CD4-positive, CD25-positive, alpha-beta regulatory T cell (primary cell): ENCODE measurements around the gene CDH23. TPM values are rescaled to one million over a fixed set of nuclear protein-coding genes. Genes with fewer than 3 reads are reported as not detected.
A peak's percentile ranks its signal among the peaks of the same experiment; 100 is the strongest.

Experiments
- ATAC-seq, 2 donors: fragments of 150-1000 bp; cut with Tn5 transposase; one replicate each; pipeline ENCODE4 v1.10.0; 2021; ENCODE audit warnings: low read depth in 2 of 2, moderate number of reproducible peaks in 2 of 2, moderate library complexity in 1 of 2
- DNase-seq, 3 donors: peaks; one replicate each; pipeline versions ENCODE4 v3.0.0 to v3.0.0-alpha.2; 2012 to 2022; ENCODE audit warnings: mixed read lengths in 1 of 3
- H3K27ac ChIP-seq: one replicate; pipeline ENCODE4 v1.7.0; 2013; ENCODE audit warnings: mild to moderate bottlenecking, low read length; ENCODE audit not compliant: insufficient read depth, poor library complexity, severe bottlenecking
- H3K27me3 ChIP-seq: one replicate; pipeline ENCODE4 v1.7.0; 2013; ENCODE audit warnings: low read length; ENCODE audit not compliant: control insufficient read depth, insufficient read depth
- H3K36me3 ChIP-seq: one replicate; pipeline ENCODE4 v1.7.0; 2013; ENCODE audit warnings: mild to moderate bottlenecking, low read length, moderate library complexity; ENCODE audit not compliant: control insufficient read depth, insufficient read depth
- H3K4me1 ChIP-seq: 2 replicates; pipeline ENCODE4 v1.7.0; 2013; ENCODE audit warnings: mild to moderate bottlenecking, low read length; ENCODE audit not compliant: insufficient read depth, control insufficient read depth, poor library complexity, severe bottlenecking
- H3K4me3 ChIP-seq: one replicate; pipeline ENCODE4 v1.7.0; 2013; ENCODE audit warnings: low read depth, mild to moderate bottlenecking, low read length, moderate library complexity
- H3K9me3 ChIP-seq, 2 experiments: 1 replicate in 1 of 2; 2 replicates in 1 of 2; pipeline ENCODE4 v1.7.0; 2013; ENCODE audit warnings: low read length in 2 of 2, mild to moderate bottlenecking in 1 of 2, moderate library complexity in 1 of 2; ENCODE audit not compliant: control insufficient read depth in 2 of 2
- H3K27ac Mint-ChIP-seq, 3 donors: one replicate each; pipeline ENCODE4 v1.8.0; 2020 to 2022; ENCODE audit warnings: mild to moderate bottlenecking in 3 of 3, mixed read lengths in 3 of 3, moderate library complexity in 2 of 3
- H3K27me3 Mint-ChIP-seq: one replicate; pipeline ENCODE4 v1.8.0; 2022; ENCODE audit warnings: mild to moderate bottlenecking, mixed read lengths
- H3K36me3 Mint-ChIP-seq: one replicate; pipeline ENCODE4 v1.8.0; 2020; ENCODE audit warnings: mixed read lengths
- H3K4me1 Mint-ChIP-seq, 4 donors: one replicate each; pipeline ENCODE4 v1.8.0; 2020 to 2022; ENCODE audit warnings: mixed read lengths in 4 of 4, mild to moderate bottlenecking in 1 of 4
- H3K4me3 Mint-ChIP-seq, 4 donors: one replicate each; pipeline ENCODE4 v1.8.0; 2020 to 2022; ENCODE audit warnings: mild to moderate bottlenecking in 4 of 4, mixed read lengths in 4 of 4, moderate library complexity in 3 of 4
- H3K9me3 Mint-ChIP-seq, 7 donors: one replicate each; pipeline ENCODE4 v1.8.0; 2020 to 2022; ENCODE audit warnings: mixed read lengths in 7 of 7, mild to moderate bottlenecking in 3 of 7, moderate library complexity in 2 of 7
- polyA plus RNA-seq, 4 donors: library from polyadenylated mRNA; unstranded; fragments of 300-500 nt; fragmentation: Illumina TruSeq; gene quantifications; one replicate each; pipeline ENCODE4 v1.2.3, GENCODE V29; 2021
- total RNA-seq: library from RNA; stranded (reverse); gene quantifications from one replicate; pipeline ENCODE4 v1.2.3, GENCODE V29; 2022

Gene CDH23
- total and polyA plus RNA-seq, 5 donors from 2014 or later, result 0.17 to 5.6 (median 1.1) TPM

DNA sequence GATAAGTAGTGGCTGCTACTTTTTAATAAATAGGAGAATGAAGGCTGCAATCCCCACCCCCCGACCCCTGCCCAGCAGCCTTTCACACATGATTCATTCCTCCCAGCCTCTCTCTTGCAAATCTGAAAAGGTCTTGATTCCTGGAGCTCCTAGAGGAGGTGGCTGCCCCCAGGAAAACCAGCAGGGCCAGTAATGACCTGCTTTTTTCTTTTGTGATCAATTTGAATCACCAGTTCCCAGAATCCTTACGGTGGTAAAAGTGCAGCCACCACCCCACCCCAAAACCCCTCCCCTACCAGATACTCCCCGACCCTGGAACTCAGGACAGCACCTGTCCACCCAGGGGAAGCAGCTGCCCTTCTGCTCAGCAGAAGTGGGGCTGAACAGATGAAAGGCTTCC, 213.9 kb downstream of the CDH23 start:
- Histone ChIP-seq H3K4me3 (no peak overlapping the region), H3K4me1 (no peaks in the 10 kb centered on the region), H3K9me3 (no peaks in the 10 kb centered on the region), H3K36me3 (no peaks in the 10 kb centered on the region), H3K27me3 (no peaks in the 10 kb centered on the region), H3K27ac (no peak overlapping the region)
- ATAC-seq (no peak), DNase-seq (no peak)
- Mint-ChIP-seq H3K36me3 (no peaks in the 10 kb centered on the region), H3K27me3 (no peaks in the 10 kb centered on the region), H3K27ac (no peak overlapping the region), H3K4me3 (no peak overlapping the region), H3K4me1 (peaks cover 0 to 3% (median 0%) of the 10 kb centered on the region in 4 donors), H3K9me3 (no peaks in the 10 kb centered on the region)

- H3K4me3 ChIP-seq, result no peak overlapping the region
- Mint-ChIP-seq H3K9me3 (no peaks in the 10 kb centered on the region), H3K4me3 (no peak overlapping the region), H3K27ac (no peak overlapping the region), H3K4me1 (peaks cover 0 to 3% (median 0%) of the 10 kb centered on the region in 4 donors), H3K27me3 (no peaks in the 10 kb centered on the region), H3K36me3 (no peaks in the 10 kb centered on the region)
- DNase-seq (no peak), ATAC-seq (no peak)
- H3K36me3 ChIP-seq, result no peaks in the 10 kb centered on the region
- H3K27me3 ChIP-seq, result no peaks in the 10 kb centered on the region
- no peaks in the 10 kb centered on the region for H3K4me1 ChIP-seq
- H3K9me3 ChIP-seq, result no peaks in the 10 kb centered on the region
- no peak overlapping the region for H3K27ac ChIP-seq
Measured at GRCh38 chr10:71611131-71611530, 214.4 kb downstream of the CDH23 start.

GRCh38 chr10:71611709-71612422, 215.1 kb downstream of the CDH23 start:
- Histone ChIP-seq H3K4me3 (no peak overlapping the region), H3K9me3 (no peaks in the 10 kb centered on the region), H3K4me1 (no peaks in the 10 kb centered on the region), H3K27me3 (no peaks in the 10 kb centered on the region), H3K27ac (no peak overlapping the region), H3K36me3 (no peaks in the 10 kb centered on the region)
- no peaks in the 10 kb centered on the region for H3K9me3 Mint-ChIP-seq
- ATAC-seq (no peak), DNase-seq (no peak)
- peaks cover 0 to 3% (median 0%) of the 10 kb centered on the region in 4 donors for H3K4me1 Mint-ChIP-seq
- no peak overlapping the region for H3K4me3 Mint-ChIP-seq
- no peaks in the 10 kb centered on the region for H3K36me3 Mint-ChIP-seq
- H3K27me3 Mint-ChIP-seq, result no peaks in the 10 kb centered on the region
- no peak overlapping the region for H3K27ac Mint-ChIP-seq

- Histone ChIP-seq H3K9me3 (no peaks in the 10 kb centered on the region), H3K27me3 (no peaks in the 10 kb centered on the region), H3K27ac (no peak overlapping the region), H3K4me3 (no peak overlapping the region), H3K4me1 (no peaks in the 10 kb centered on the region), H3K36me3 (no peaks in the 10 kb centered on the region)
- ATAC-seq (no peak), DNase-seq (no peak)
- Mint-ChIP-seq H3K4me1 (peaks cover 0 to 3% (median 0%) of the 10 kb centered on the region in 4 donors), H3K27ac (no peak overlapping the region), H3K27me3 (peaks cover 4% of the 10 kb centered on the region), H3K4me3 (no peak overlapping the region), H3K36me3 (no peaks in the 10 kb centered on the region), H3K9me3 (no peaks in the 10 kb centered on the region)
Measured at GRCh38 chr10:71613261-71613777, 216.6 kb downstream of the CDH23 start.

GRCh38 chr10:71613877-71614276, 217.2 kb downstream of the CDH23 start:
- no peaks in the 10 kb centered on the region for H3K4me1 ChIP-seq
- H3K36me3 Mint-ChIP-seq, result no peaks in the 10 kb centered on the region
- H3K4me3 Mint-ChIP-seq, result no peak overlapping the region
- no peaks in the 10 kb centered on the region for H3K36me3 ChIP-seq
- no peaks in the 10 kb centered on the region for H3K27me3 ChIP-seq
- H3K27ac ChIP-seq, result no peak overlapping the region
- H3K4me1 Mint-ChIP-seq, result peaks cover 0 to 3% (median 0%) of the 10 kb centered on the region in 4 donors
- H3K9me3 Mint-ChIP-seq, result no peaks in the 10 kb centered on the region
- H3K27ac Mint-ChIP-seq, result no peak overlapping the region
- H3K27me3 Mint-ChIP-seq, result peaks cover 4% of the 10 kb centered on the region
- H3K9me3 ChIP-seq, result no peaks in the 10 kb centered on the region
- no peak overlapping the region for H3K4me3 ChIP-seq
- DNase-seq (no peak), ATAC-seq (no peak)

- Histone ChIP-seq H3K27me3 (no peaks in the 10 kb centered on the region), H3K4me1 (no peaks in the 10 kb centered on the region), H3K27ac (no peak overlapping the region), H3K9me3 (no peaks in the 10 kb centered on the region), H3K36me3 (no peaks in the 10 kb centered on the region), H3K4me3 (no peak overlapping the region)
- H3K27me3 Mint-ChIP-seq, result peaks cover 4% of the 10 kb centered on the region
- H3K9me3 Mint-ChIP-seq, result no peaks in the 10 kb centered on the region
- H3K36me3 Mint-ChIP-seq, result no peaks in the 10 kb centered on the region
- no peaks in the 10 kb centered on the region for H3K4me1 Mint-ChIP-seq
- DNase-seq, result no peak
- no peak for ATAC-seq
- no peak overlapping the region for H3K4me3 Mint-ChIP-seq
- H3K27ac Mint-ChIP-seq, result peak overlapping the region in 1 of 3 donors; percentile 11
Measured at GRCh38 chr10:71614946-71615345, 218.2 kb downstream of the CDH23 start.

DNA sequence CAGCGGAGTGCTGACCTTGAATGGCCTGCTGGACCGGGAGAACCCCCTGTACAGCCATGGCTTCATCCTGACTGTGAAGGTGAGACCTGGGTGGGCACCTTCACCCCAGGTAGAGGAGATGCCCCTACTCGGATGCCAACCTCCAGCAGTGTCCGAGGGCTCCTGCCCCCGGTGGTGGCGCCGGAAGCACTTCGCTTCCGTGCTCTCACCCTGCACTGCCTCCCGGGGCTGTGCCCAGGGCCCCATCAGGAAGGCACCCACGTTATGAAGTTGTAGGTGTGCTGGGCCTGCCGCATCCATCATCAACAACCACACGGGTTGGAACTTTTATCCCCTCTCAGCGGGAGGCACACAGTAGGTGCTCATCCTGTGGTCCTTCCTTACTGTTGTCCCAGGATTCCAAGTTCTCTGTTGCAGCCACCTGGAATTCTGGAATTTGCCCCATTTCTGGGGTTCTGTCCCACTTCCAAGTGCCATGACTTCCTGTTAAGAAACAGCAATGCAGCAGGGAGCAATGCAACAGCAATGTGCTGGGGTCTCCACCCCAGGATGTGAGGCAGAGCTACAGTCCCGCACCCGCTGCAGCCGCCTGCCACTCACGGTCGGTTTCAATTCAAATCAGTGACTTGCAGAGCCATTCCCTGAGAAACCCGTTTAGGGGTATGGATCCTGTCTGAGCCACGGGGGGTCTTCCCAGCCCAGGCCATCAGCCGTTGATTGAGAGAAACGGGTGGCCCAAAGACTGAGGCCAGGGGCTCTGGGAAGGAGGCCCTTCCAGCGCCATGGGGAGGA, 219.0 kb downstream of the CDH23 start:
- Mint-ChIP-seq H3K27ac (no peak overlapping the region), H3K36me3 (no peaks in the 10 kb centered on the region), H3K9me3 (no peaks in the 10 kb centered on the region), H3K27me3 (peaks cover 4% of the 10 kb centered on the region), H3K4me3 (no peak overlapping the region), H3K4me1 (no peaks in the 10 kb centered on the region)
- no peak for DNase-seq
- no peak for ATAC-seq
- Histone ChIP-seq H3K9me3 (no peaks in the 10 kb centered on the region), H3K4me1 (no peaks in the 10 kb centered on the region), H3K4me3 (no peak overlapping the region), H3K27ac (no peak overlapping the region), H3K27me3 (no peaks in the 10 kb centered on the region), H3K36me3 (no peaks in the 10 kb centered on the region)
